Globus pallidus (tissue), 1 donor: ENCODE data around the gene OR2M5.

Experiments used
- DNase-seq: peaks from one replicate; pipeline ENCODE4 v3.0.0-alpha.2; 2015; ENCODE audit warnings: low spot score

Gene OR2M5

GRCh38 chr1:248144513-248145198 lies at the start of gene OR2M5:
Gene OR2M5 (plus strand): TSS chr1:248145148. CDS start chr1:248145148, 0 bp downstream.
- DNase-seq = no peak

- no peak for DNase-seq
Measured at GRCh38 chr1:248098529-248098928, 46.4 kb upstream of the OR2M5 start.

- DNase-seq = no peak
Measured at GRCh38 chr1:248102847-248103246, 42.1 kb upstream of the OR2M5 start.

- DNase-seq = no peak
Measured at GRCh38 chr1:248111157-248111556, 33.8 kb upstream of the OR2M5 start.

GRCh38 chr1:248114890-248115289 lies 30.1 kb upstream of the OR2M5 start:
- DNase-seq = no peak

- DNase-seq = no peak
Measured at GRCh38 chr1:248127653-248128052, 17.3 kb upstream of the OR2M5 start.

GRCh38 chr1:248136811-248137210 lies 8.1 kb upstream of the OR2M5 start:
- DNase-seq = no peak

- no peak for DNase-seq
Measured at GRCh38 chr1:248140846-248141245, 4.1 kb upstream of the OR2M5 start.

GRCh38 chr1:248143311-248143710 lies 1.6 kb upstream of the OR2M5 start:
- DNase-seq = no peak

- no peak for DNase-seq
Measured at GRCh38 chr1:248152056-248152827, 7.3 kb downstream of the OR2M5 start.

GRCh38 chr1:248155927-248156326 lies 11.0 kb downstream of the OR2M5 start:
- no peak for DNase-seq

- DNase-seq = no peak
Measured at GRCh38 chr1:248158758-248159157, 13.8 kb downstream of the OR2M5 start.

GRCh38 chr1:248164031-248164430 lies 19.1 kb downstream of the OR2M5 start:
- no peak for DNase-seq

- no peak for DNase-seq
Measured at GRCh38 chr1:248165186-248165585, 20.2 kb downstream of the OR2M5 start.

- no peak for DNase-seq
Measured at GRCh38 chr1:248174521-248174920, 29.6 kb downstream of the OR2M5 start, which contains the start of gene OR2M2. Gene OR2M2 (plus strand): TSS chr1:248174821. CDS start chr1:248179986, 5,165 bp downstream.

GRCh38 chr1:248183996-248184395 lies 39.0 kb downstream of the OR2M5 start:
- DNase-seq = no peak

GRCh38 chr1:248187363-248187762 lies 42.4 kb downstream of the OR2M5 start:
- no peak for DNase-seq

- DNase-seq = no peak
Measured at GRCh38 chr1:248189026-248189425, 44.1 kb downstream of the OR2M5 start.

- no peak for DNase-seq
Measured at GRCh38 chr1:248194117-248194516, 49.2 kb downstream of the OR2M5 start.
